ENCODE measurements around the gene PCSK5.

PCSK5 gene

GRCh38 chr9:76177931-76178330, 287.5 kb downstream of the PCSK5 start:
- H3K9me3 ChIP-seq (ENCODE audit: control insufficient read depth, low read depth, low read length) = no peaks in the 10 kb centered on the region
- H3K27ac ChIP-seq (ENCODE audit: low read length) = no peak overlapping the region
- H3K36me3 ChIP-seq (ENCODE audit: control insufficient read depth, low read depth, low read length) = peaks cover 4% of the 10 kb centered on the region
- H3K4me1 ChIP-seq (ENCODE audit: control insufficient read depth, low read depth, low read length) = no peaks in the 10 kb centered on the region
- no peak overlapping the region for H3K4me3 ChIP-seq (ENCODE audit: low read length)
- no peaks in the 10 kb centered on the region for H3K27me3 ChIP-seq (ENCODE audit: control insufficient read depth, insufficient read depth, low read length)
- no peak overlapping the region for H3K9ac ChIP-seq (ENCODE audit: low read length)

DNA sequence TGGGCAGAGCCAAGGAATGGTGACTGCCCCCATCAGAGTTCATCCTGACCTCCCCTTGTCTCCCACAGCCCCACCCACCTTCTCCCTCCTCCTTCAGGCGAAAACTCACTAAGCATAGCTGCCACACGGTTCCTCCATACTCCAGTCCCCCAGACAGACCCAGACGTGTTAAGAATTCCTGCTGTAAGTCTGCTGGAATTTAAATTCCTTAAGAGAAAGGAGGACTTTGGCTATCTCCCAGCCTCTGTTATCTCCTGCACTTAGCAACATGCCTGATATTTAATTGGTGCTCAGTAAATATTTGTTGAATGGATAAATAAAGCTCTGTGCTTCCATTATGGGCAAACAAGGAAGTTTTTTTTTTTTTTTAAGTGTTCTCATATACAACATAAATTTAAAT, 290.1 kb downstream of the PCSK5 start:
- H3K27me3 ChIP-seq (ENCODE audit: control insufficient read depth, insufficient read depth, low read length) = no peaks in the 10 kb centered on the region
- no peak overlapping the region for H3K9ac ChIP-seq (ENCODE audit: low read length)
- H3K9me3 ChIP-seq (ENCODE audit: control insufficient read depth, low read depth, low read length) = no peaks in the 10 kb centered on the region
- no peaks in the 10 kb centered on the region for H3K4me1 ChIP-seq (ENCODE audit: control insufficient read depth, low read depth, low read length)
- H3K4me3 ChIP-seq (ENCODE audit: low read length) = no peak overlapping the region
- no peak overlapping the region for H3K27ac ChIP-seq (ENCODE audit: low read length)
- peaks cover 4% of the 10 kb centered on the region for H3K36me3 ChIP-seq (ENCODE audit: control insufficient read depth, low read depth, low read length)

- Histone ChIP-seq H3K27me3 (ENCODE audit: control insufficient read depth, insufficient read depth, low read length) (no peaks in the 10 kb centered on the region), H3K27ac (ENCODE audit: low read length) (peak overlapping the region; percentile 5), H3K36me3 (ENCODE audit: control insufficient read depth, low read depth, low read length) (peaks cover 4% of the 10 kb centered on the region), H3K9ac (ENCODE audit: low read length) (no peak overlapping the region), H3K4me3 (ENCODE audit: low read length) (no peak overlapping the region), H3K4me1 (ENCODE audit: control insufficient read depth, low read depth, low read length) (no peaks in the 10 kb centered on the region), H3K9me3 (ENCODE audit: control insufficient read depth, low read depth, low read length) (no peaks in the 10 kb centered on the region)
These were observed 290.7 kb downstream of the PCSK5 start for GRCh38 chr9:76181020-76181641.

GRCh38 chr9:76181781-76182180, 291.3 kb downstream of the PCSK5 start:
- Histone ChIP-seq H3K9me3 (ENCODE audit: control insufficient read depth, low read depth, low read length) (no peaks in the 10 kb centered on the region), H3K36me3 (ENCODE audit: control insufficient read depth, low read depth, low read length) (peaks cover 4% of the 10 kb centered on the region), H3K9ac (ENCODE audit: low read length) (no peak overlapping the region), H3K27ac (ENCODE audit: low read length) (peak overlapping the region; percentile 5), H3K4me3 (ENCODE audit: low read length) (no peak overlapping the region), H3K27me3 (ENCODE audit: control insufficient read depth, insufficient read depth, low read length) (no peaks in the 10 kb centered on the region), H3K4me1 (ENCODE audit: control insufficient read depth, low read depth, low read length) (no peaks in the 10 kb centered on the region)

DNA sequence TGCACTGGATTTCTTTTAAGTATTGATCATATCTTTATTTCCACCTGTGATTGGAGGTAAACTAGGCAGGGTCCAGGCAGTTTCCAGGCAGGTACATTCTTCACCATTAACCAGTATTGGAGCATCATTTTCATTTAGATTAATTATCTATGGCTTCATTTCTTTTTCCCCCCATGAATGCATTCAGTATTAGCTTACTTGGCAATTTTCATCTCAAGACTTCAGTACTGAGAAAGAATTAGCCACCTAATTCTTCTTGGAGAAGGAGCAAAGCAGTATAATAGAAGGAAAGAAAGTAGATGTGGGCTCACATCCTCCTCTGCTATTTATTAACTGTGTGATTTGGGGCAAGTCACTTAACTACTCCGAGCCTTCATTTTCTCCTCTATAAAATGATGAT, 295.0 kb downstream of the PCSK5 start:
- Histone ChIP-seq H3K9ac (ENCODE audit: low read length) (no peak overlapping the region), H3K36me3 (ENCODE audit: control insufficient read depth, low read depth, low read length) (peaks cover 4% of the 10 kb centered on the region)

GRCh38 chr9:76188286-76188685, 297.8 kb downstream of the PCSK5 start:
- H3K36me3 ChIP-seq (ENCODE audit: control insufficient read depth, low read depth, low read length) = no peaks in the 10 kb centered on the region
- H3K27ac ChIP-seq (ENCODE audit: low read length) = no peak overlapping the region
- H3K9me3 ChIP-seq (ENCODE audit: control insufficient read depth, low read depth, low read length) = no peaks in the 10 kb centered on the region
- H3K4me1 ChIP-seq (ENCODE audit: control insufficient read depth, low read depth, low read length) = no peaks in the 10 kb centered on the region
- no peaks in the 10 kb centered on the region for H3K27me3 ChIP-seq (ENCODE audit: control insufficient read depth, insufficient read depth, low read length)
- no peak overlapping the region for H3K4me3 ChIP-seq (ENCODE audit: low read length)
- H3K9ac ChIP-seq (ENCODE audit: low read length) = no peak overlapping the region

More for the DNA sequence above, 295.0 kb downstream of the PCSK5 start:
- Histone ChIP-seq H3K27ac (ENCODE audit: low read length) (no peak overlapping the region), H3K27me3 (ENCODE audit: control insufficient read depth, insufficient read depth, low read length) (no peaks in the 10 kb centered on the region), H3K4me3 (ENCODE audit: low read length) (no peak overlapping the region), H3K4me1 (ENCODE audit: control insufficient read depth, low read depth, low read length) (no peaks in the 10 kb centered on the region), H3K9me3 (ENCODE audit: control insufficient read depth, low read depth, low read length) (no peaks in the 10 kb centered on the region)

GRCh38 chr9:76188905-76189304, 298.4 kb downstream of the PCSK5 start:
- no peak overlapping the region for H3K27ac ChIP-seq (ENCODE audit: low read length)
- H3K4me3 ChIP-seq (ENCODE audit: low read length) = no peak overlapping the region
- no peak overlapping the region for H3K9ac ChIP-seq (ENCODE audit: low read length)

DNA sequence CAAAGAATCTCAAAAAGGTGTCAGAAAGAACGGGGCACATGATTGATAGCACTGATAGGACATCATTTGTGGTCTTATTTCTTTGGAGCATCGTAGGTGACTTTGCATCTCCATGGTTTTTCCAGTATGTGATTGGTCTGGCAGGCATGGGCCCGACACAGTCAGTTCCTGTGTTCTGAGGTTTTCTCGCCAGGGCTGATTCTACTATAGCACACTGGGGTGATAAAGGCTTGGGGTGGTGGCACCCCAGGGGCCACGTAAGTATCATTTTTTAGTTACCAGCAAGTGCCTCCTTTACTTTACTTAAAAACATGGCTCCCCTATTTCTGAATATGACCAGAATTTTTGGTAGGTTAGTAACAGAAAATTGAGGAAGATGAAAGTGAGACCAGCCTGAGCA, 301.0 kb downstream of the PCSK5 start:
- Histone ChIP-seq H3K4me1 (ENCODE audit: control insufficient read depth, low read depth, low read length) (no peaks in the 10 kb centered on the region), H3K27ac (ENCODE audit: low read length) (no peak overlapping the region), H3K36me3 (ENCODE audit: control insufficient read depth, low read depth, low read length) (no peaks in the 10 kb centered on the region), H3K9me3 (ENCODE audit: control insufficient read depth, low read depth, low read length) (no peaks in the 10 kb centered on the region), H3K9ac (ENCODE audit: low read length) (no peak overlapping the region), H3K27me3 (ENCODE audit: control insufficient read depth, insufficient read depth, low read length) (no peaks in the 10 kb centered on the region), H3K4me3 (ENCODE audit: low read length) (no peak overlapping the region)

More at GRCh38 chr9:76188905-76189304, 298.4 kb downstream of the PCSK5 start:
- no peaks in the 10 kb centered on the region for H3K4me1 ChIP-seq (ENCODE audit: control insufficient read depth, low read depth, low read length)
- no peaks in the 10 kb centered on the region for H3K9me3 ChIP-seq (ENCODE audit: control insufficient read depth, low read depth, low read length)
- no peaks in the 10 kb centered on the region for H3K27me3 ChIP-seq (ENCODE audit: control insufficient read depth, insufficient read depth, low read length)
- no peaks in the 10 kb centered on the region for H3K36me3 ChIP-seq (ENCODE audit: control insufficient read depth, low read depth, low read length)

GRCh38 chr9:76192013-76192412, 301.5 kb downstream of the PCSK5 start:
- no peaks in the 10 kb centered on the region for H3K36me3 ChIP-seq (ENCODE audit: control insufficient read depth, low read depth, low read length)
- no peaks in the 10 kb centered on the region for H3K4me1 ChIP-seq (ENCODE audit: control insufficient read depth, low read depth, low read length)
- H3K9ac ChIP-seq (ENCODE audit: low read length) = no peak overlapping the region
- H3K9me3 ChIP-seq (ENCODE audit: control insufficient read depth, low read depth, low read length) = no peaks in the 10 kb centered on the region
- no peak overlapping the region for H3K4me3 ChIP-seq (ENCODE audit: low read length)
- H3K27me3 ChIP-seq (ENCODE audit: control insufficient read depth, insufficient read depth, low read length) = no peaks in the 10 kb centered on the region
- H3K27ac ChIP-seq (ENCODE audit: low read length) = no peak overlapping the region

DNA sequence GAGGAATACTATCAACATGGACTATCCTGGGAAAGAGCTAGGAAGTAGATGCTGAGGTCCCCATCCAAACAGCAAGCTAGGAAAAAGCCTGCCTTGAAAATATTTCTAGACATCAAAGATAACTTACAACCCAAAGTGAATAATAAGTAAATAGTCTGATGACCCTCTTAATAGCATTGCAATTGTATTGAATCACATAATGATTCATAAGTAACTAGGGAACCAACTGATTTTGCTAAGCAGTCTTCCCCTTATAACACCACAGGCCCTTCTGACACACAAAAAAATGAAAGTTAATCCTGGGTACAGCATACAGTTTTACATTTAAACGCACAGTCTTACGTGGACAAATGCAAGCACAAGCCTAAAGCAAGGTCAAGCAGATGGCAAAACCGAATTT, 304.4 kb downstream of the PCSK5 start:
- H3K27ac ChIP-seq (ENCODE audit: low read length) = no peak overlapping the region
- no peak overlapping the region for H3K4me3 ChIP-seq (ENCODE audit: low read length)
- H3K27me3 ChIP-seq (ENCODE audit: control insufficient read depth, insufficient read depth, low read length) = no peaks in the 10 kb centered on the region
- no peaks in the 10 kb centered on the region for H3K9me3 ChIP-seq (ENCODE audit: control insufficient read depth, low read depth, low read length)
- H3K36me3 ChIP-seq (ENCODE audit: control insufficient read depth, low read depth, low read length) = no peaks in the 10 kb centered on the region
- no peaks in the 10 kb centered on the region for H3K4me1 ChIP-seq (ENCODE audit: control insufficient read depth, low read depth, low read length)
- no peak overlapping the region for H3K9ac ChIP-seq (ENCODE audit: low read length)

GRCh38 chr9:76198336-76198735, 307.9 kb downstream of the PCSK5 start:
- no peak overlapping the region for H3K4me3 ChIP-seq (ENCODE audit: low read length)
- no peak overlapping the region for H3K9ac ChIP-seq (ENCODE audit: low read length)
- no peaks in the 10 kb centered on the region for H3K9me3 ChIP-seq (ENCODE audit: control insufficient read depth, low read depth, low read length)
- no peaks in the 10 kb centered on the region for H3K4me1 ChIP-seq (ENCODE audit: control insufficient read depth, low read depth, low read length)
- H3K36me3 ChIP-seq (ENCODE audit: control insufficient read depth, low read depth, low read length) = no peaks in the 10 kb centered on the region
- H3K27me3 ChIP-seq (ENCODE audit: control insufficient read depth, insufficient read depth, low read length) = no peaks in the 10 kb centered on the region
- no peak overlapping the region for H3K27ac ChIP-seq (ENCODE audit: low read length)

DNA sequence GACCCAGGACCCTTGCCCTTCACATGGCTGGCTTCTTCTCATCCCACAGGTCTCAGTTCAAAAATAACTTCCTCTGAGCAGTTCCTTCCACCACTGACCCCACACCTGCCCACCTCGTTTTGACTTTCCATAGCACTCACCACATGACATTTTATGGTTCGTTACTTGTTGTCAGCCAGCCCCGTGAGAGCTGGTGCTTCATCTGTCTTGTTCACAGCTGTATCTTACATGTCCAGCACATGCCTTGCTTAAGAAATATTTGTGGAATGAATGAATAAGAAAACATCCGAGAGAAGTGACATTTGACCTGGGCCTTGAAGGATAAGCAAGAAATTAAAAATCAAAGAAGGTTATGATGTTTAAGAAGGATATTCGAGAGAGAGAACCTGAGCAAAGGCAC, 309.8 kb downstream of the PCSK5 start:
- H3K9ac ChIP-seq (ENCODE audit: low read length) = no peak overlapping the region
- no peaks in the 10 kb centered on the region for H3K4me1 ChIP-seq (ENCODE audit: control insufficient read depth, low read depth, low read length)
- H3K9me3 ChIP-seq (ENCODE audit: control insufficient read depth, low read depth, low read length) = no peaks in the 10 kb centered on the region
- H3K4me3 ChIP-seq (ENCODE audit: low read length) = no peak overlapping the region
- no peaks in the 10 kb centered on the region for H3K27me3 ChIP-seq (ENCODE audit: control insufficient read depth, insufficient read depth, low read length)
- no peak overlapping the region for H3K27ac ChIP-seq (ENCODE audit: low read length)
- no peaks in the 10 kb centered on the region for H3K36me3 ChIP-seq (ENCODE audit: control insufficient read depth, low read depth, low read length)
